BE2C (cell line): Measurements from ENCODE around the gene RBM5.

Source experiments
- DNase-seq: peaks from one replicate; pipeline ENCODE4 v3.0.0-alpha.2; 2020
- H3K27me3 ChIP-seq: fragments of 250-450 bp; sonication (Bioruptor Pico); 2 replicates; pipeline ENCODE4 v1.5.1; 2020; ENCODE audit warnings: mild to moderate bottlenecking
- H3K36me3 ChIP-seq: fragments of 250-450 bp; sonication (Bioruptor Pico); 2 replicates; pipeline ENCODE4 v1.5.1; 2020; ENCODE audit warnings: mild to moderate bottlenecking
- H3K4me1 ChIP-seq: fragments of 250-450 bp; sonication (Bioruptor Pico); 2 replicates; pipeline ENCODE4 v1.5.1; 2020
- H3K4me3 ChIP-seq: 2 replicates; pipeline ENCODE4 v1.5.1; 2011; ENCODE audit warnings: low read depth, low read length
- H3K9me3 ChIP-seq: fragments of 250-450 bp; sonication (Bioruptor Pico); 2 replicates; pipeline ENCODE4 v1.5.1; 2020
- CTCF ChIP-seq: IDR thresholded peaks from 2 replicates; pipeline ENCODE4 v1.5.1; 2012; ENCODE audit warnings: mild to moderate bottlenecking, low read depth, low read length

Gene RBM5

GRCh38 chr3:50127251-50127691 lies 38.6 kb downstream of the RBM5 start:
- Histone ChIP-seq H3K27me3 (no peaks in the 10 kb centered on the region), H3K4me3 (no peak overlapping the region), H3K4me1 (peaks cover 28% of the 10 kb centered on the region), H3K36me3 (no peaks in the 10 kb centered on the region), H3K9me3 (no peaks in the 10 kb centered on the region)
- no peak for DNase-seq
- no peak for TF ChIP-seq CTCF

- no peak for DNase-seq
- H3K36me3 ChIP-seq = no peaks in the 10 kb centered on the region
- no peak for TF ChIP-seq CTCF
Measured at GRCh38 chr3:50128001-50128400, 39.3 kb downstream of the RBM5 start.

GRCh38 chr3:50130436-50130835 lies 41.7 kb downstream of the RBM5 start:
- Histone ChIP-seq H3K4me3 (no peak overlapping the region), H3K36me3 (no peaks in the 10 kb centered on the region), H3K27me3 (no peaks in the 10 kb centered on the region), H3K9me3 (no peaks in the 10 kb centered on the region), H3K4me1 (peaks cover 11% of the 10 kb centered on the region)
- DNase-seq = no peak
- no peak for TF ChIP-seq CTCF

More at GRCh38 chr3:50128001-50128400, 39.3 kb downstream of the RBM5 start:
- Histone ChIP-seq H3K4me1 (peaks cover 27% of the 10 kb centered on the region), H3K27me3 (no peaks in the 10 kb centered on the region), H3K4me3 (no peak overlapping the region), H3K9me3 (no peaks in the 10 kb centered on the region)

- H3K4me3 ChIP-seq = no peak overlapping the region
- H3K4me1 ChIP-seq = peaks cover 9% of the 10 kb centered on the region
Measured at GRCh38 chr3:50132421-50133282, 43.9 kb downstream of the RBM5 start.

GRCh38 chr3:50133283-50133615 lies 44.5 kb downstream of the RBM5 start:
- Histone ChIP-seq H3K36me3 (no peaks in the 10 kb centered on the region), H3K4me1 (peaks cover 9% of the 10 kb centered on the region), H3K27me3 (no peaks in the 10 kb centered on the region), H3K9me3 (no peaks in the 10 kb centered on the region), H3K4me3 (no peak overlapping the region)
- TF ChIP-seq CTCF = no peak
- no peak for DNase-seq

More at GRCh38 chr3:50132421-50133282, 43.9 kb downstream of the RBM5 start:
- Histone ChIP-seq H3K36me3 (no peaks in the 10 kb centered on the region), H3K27me3 (no peaks in the 10 kb centered on the region), H3K9me3 (no peaks in the 10 kb centered on the region)
- DNase-seq = no peak
- no peak for TF ChIP-seq CTCF

GRCh38 chr3:50134367-50134766 lies 45.6 kb downstream of the RBM5 start:
- TF ChIP-seq CTCF = no peak
- DNase-seq = no peak
- no peak overlapping the region for H3K4me3 ChIP-seq
- H3K36me3 ChIP-seq = no peaks in the 10 kb centered on the region
- H3K9me3 ChIP-seq = no peaks in the 10 kb centered on the region
- H3K27me3 ChIP-seq = no peaks in the 10 kb centered on the region
- H3K4me1 ChIP-seq = peaks cover 19% of the 10 kb centered on the region
